Peyer's patch (tissue), 4 donors: ENCODE data around the gene CPPED1.
A peak's percentile ranks its signal among the peaks of the same experiment; 100 is the strongest.

Experiments used
- POLR2A ChIP-seq, 2 donors: fragments of 450-650 bp; IDR thresholded peaks; one replicate each; pipeline ENCODE4 v1.5.1; 2017; ENCODE audit warnings: antibody characterized with exemption in 2 of 2, mild to moderate bottlenecking in 2 of 2, moderate library complexity in 2 of 2
- TF ChIP-seq, protein P1 (sequence below), 6 experiments: fragments of 450-650 bp in 4 of 6; fragments of 200-600 bp in 2 of 6; sonication (generic) in 1 of 6; IDR thresholded peaks; one replicate each; pipeline ENCODE4 v1.5.1; 2017 to 2019; ENCODE audit warnings: antibody characterized with exemption in 6 of 6, mild to moderate bottlenecking in 3 of 6, moderate library complexity in 1 of 6

DNA sequence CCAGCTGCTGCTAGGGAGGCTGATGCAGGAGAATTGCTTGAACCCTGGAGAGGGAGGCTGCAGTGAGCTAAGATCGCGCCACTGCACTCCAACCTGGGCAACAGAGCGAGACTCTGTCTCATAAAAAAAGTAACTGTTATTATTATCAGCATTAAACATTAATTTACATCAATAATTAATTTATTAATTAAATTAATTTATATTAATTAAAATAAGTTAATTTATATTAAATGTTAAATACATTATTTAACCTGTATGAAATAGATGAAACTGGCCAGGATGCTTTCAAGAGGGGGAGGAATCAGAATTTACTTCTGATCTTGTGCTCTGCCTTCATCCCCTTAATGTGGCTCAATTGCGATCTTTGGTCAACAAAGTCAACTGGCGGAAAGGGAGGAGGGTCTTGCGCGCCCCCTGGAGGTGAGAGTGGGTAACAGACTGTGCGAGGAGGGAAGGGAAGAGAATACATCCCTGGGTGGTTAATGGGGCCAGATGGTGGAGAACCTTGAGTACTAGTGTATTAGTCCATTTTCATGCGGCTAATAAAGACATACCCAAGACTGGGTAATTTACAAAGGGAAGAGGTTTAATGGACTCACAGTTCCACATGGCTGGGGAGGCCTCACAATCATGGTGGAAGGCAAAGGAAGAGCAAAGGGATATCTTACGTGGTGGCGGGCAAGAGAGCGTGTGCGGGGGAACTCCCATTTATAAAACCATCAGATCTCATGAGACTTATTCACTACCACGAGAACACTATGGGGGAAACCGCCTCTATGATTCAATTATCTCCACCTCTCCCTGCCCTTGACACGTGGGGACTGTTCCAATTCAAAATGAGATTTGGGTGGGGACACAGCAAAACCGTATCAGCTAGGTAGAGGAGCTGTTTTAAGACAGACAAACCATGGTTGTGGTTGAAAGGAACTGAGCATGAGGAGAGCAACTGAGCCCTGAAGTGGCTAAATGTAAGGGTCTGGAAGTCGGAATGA lies 15.7 kb upstream of the CPPED1 start:
- TF ChIP-seq, protein P1, sequence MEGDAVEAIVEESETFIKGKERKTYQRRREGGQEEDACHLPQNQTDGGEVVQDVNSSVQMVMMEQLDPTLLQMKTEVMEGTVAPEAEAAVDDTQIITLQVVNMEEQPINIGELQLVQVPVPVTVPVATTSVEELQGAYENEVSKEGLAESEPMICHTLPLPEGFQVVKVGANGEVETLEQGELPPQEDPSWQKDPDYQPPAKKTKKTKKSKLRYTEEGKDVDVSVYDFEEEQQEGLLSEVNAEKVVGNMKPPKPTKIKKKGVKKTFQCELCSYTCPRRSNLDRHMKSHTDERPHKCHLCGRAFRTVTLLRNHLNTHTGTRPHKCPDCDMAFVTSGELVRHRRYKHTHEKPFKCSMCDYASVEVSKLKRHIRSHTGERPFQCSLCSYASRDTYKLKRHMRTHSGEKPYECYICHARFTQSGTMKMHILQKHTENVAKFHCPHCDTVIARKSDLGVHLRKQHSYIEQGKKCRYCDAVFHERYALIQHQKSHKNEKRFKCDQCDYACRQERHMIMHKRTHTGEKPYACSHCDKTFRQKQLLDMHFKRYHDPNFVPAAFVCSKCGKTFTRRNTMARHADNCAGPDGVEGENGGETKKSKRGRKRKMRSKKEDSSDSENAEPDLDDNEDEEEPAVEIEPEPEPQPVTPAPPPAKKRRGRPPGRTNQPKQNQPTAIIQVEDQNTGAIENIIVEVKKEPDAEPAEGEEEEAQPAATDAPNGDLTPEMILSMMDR (IDR thresholded peaks at IDR 0.05), result peak; percentile 76 to 90 (median 82)
- TF ChIP-seq POLR2A (IDR thresholded peaks at IDR 0.05), result no peak
